Astrocyte (in vitro differentiated cells and primary cell): ENCODE measurements around the gene POLD3. TPM values are rescaled to one million over a fixed set of nuclear protein-coding genes. Genes with fewer than 3 reads are reported as not detected.

Experiments used
- DNase-seq: peaks from one replicate; pipeline ENCODE4 v3.0.0-alpha.2; 2010; ENCODE audit warnings: low read depth
- FAIRE-seq: peaks from 2 replicates; lab custom pipeline; 2011; peaks lifted over from hg19 to GRCh38; lab: Jason Lieb, UNC
- H2AFZ ChIP-seq: 2 replicates; pipeline ENCODE4 v1.6.0; 2012; ENCODE audit warnings: low read depth, low read length, inconsistent platforms
- H3K27ac ChIP-seq: 2 replicates; pipeline ENCODE4 v1.5.1; 2011; ENCODE audit warnings: low read depth, low read length, inconsistent platforms
- H3K27me3 ChIP-seq: 2 replicates; pipeline ENCODE4 v1.6.0; 2011; ENCODE audit warnings: low read length, inconsistent platforms; ENCODE audit not compliant: insufficient read depth
- H3K36me3 ChIP-seq: 2 replicates; pipeline ENCODE4 v1.5.1; 2011; ENCODE audit warnings: low read length, inconsistent platforms; ENCODE audit not compliant: insufficient read depth
- H3K4me1 ChIP-seq: 2 replicates; pipeline ENCODE4 v1.5.1; 2011; ENCODE audit warnings: low read length, inconsistent platforms; ENCODE audit not compliant: insufficient read depth
- H3K4me2 ChIP-seq: 2 replicates; pipeline ENCODE4 v1.6.0; 2012; ENCODE audit warnings: low read length, inconsistent platforms
- H3K4me3 ChIP-seq: 2 replicates; pipeline ENCODE4 v1.5.1; 2011; ENCODE audit warnings: low read depth, mild to moderate bottlenecking, low read length, inconsistent platforms; ENCODE audit not compliant: insufficient read depth
- H3K79me2 ChIP-seq: 2 replicates; pipeline ENCODE4 v1.6.0; 2012; ENCODE audit warnings: mild to moderate bottlenecking, low read length, inconsistent platforms; ENCODE audit not compliant: insufficient read depth
- H3K9ac ChIP-seq: 2 replicates; pipeline ENCODE4 v1.6.0; 2012; ENCODE audit warnings: mild to moderate bottlenecking, low read length, inconsistent platforms
- H3K9me3 ChIP-seq: 2 replicates; pipeline ENCODE4 v1.5.1; 2012; ENCODE audit warnings: low read depth, mild to moderate bottlenecking, low read length, inconsistent platforms; ENCODE audit not compliant: insufficient read depth
- H4K20me1 ChIP-seq: 2 replicates; pipeline ENCODE4 v1.6.0; 2012; ENCODE audit warnings: low read length, inconsistent platforms; ENCODE audit not compliant: insufficient read depth
- H3K27ac Mint-ChIP-seq: one replicate; pipeline ENCODE4 v1.8.0; 2021; ENCODE audit warnings: mild to moderate bottlenecking, mixed read lengths; ENCODE audit not compliant: unreplicated experiment
- H3K27me3 Mint-ChIP-seq: one replicate; pipeline ENCODE4 v1.8.0; 2021; ENCODE audit warnings: low read depth, mixed read lengths; ENCODE audit not compliant: unreplicated experiment
- H3K36me3 Mint-ChIP-seq: one replicate; pipeline ENCODE4 v1.8.0; 2021; ENCODE audit warnings: low read depth, mixed read lengths; ENCODE audit not compliant: unreplicated experiment
- H3K4me1 Mint-ChIP-seq: one replicate; pipeline ENCODE4 v1.8.0; 2021; ENCODE audit warnings: low read depth, mixed read lengths; ENCODE audit not compliant: unreplicated experiment
- H3K4me3 Mint-ChIP-seq: one replicate; pipeline ENCODE4 v1.8.0; 2021; ENCODE audit warnings: mild to moderate bottlenecking, moderate library complexity, mixed read lengths; ENCODE audit not compliant: unreplicated experiment
- H3K9me3 Mint-ChIP-seq: one replicate; pipeline ENCODE4 v1.8.0; 2021; ENCODE audit warnings: mild to moderate bottlenecking, mixed read lengths; ENCODE audit not compliant: unreplicated experiment
- CTCF ChIP-seq: IDR thresholded peaks from 2 replicates; pipeline ENCODE4 v1.5.1; 2011; ENCODE audit warnings: low read depth, mild to moderate bottlenecking, inconsistent platforms, low read length, moderate library complexity; ENCODE audit not compliant: insufficient read depth
- EZH2 ChIP-seq: IDR thresholded peaks from 2 replicates; pipeline ENCODE4 v1.6.1; 2012; ENCODE audit warnings: mild to moderate bottlenecking, low read length, inconsistent platforms; ENCODE audit not compliant: insufficient read depth
- total RNA-seq: library from RNA; stranded (reverse); gene quantifications from 2 replicates; pipeline ENCODE4 v1.2.1, GENCODE V29; 2021

The POLD3 gene
- total RNA-seq, 1 donor from 2014 or later, result 6.5 TPM

- H3K27ac Mint-ChIP-seq, result no peak overlapping the region
- Histone ChIP-seq H4K20me1 (no peaks in the 10 kb centered on the region), H3K4me1 (peaks cover 27% of the 10 kb centered on the region), H3K9me3 (no peaks in the 10 kb centered on the region), H3K4me3 (peak overlapping the region; percentile 31), H3K27ac (no peak overlapping the region), H3K36me3 (no peaks in the 10 kb centered on the region), H3K4me2 (peak overlapping the region; percentile 75), H2AFZ (peak overlapping the region; percentile 71), H3K79me2 (no peaks in the 10 kb centered on the region), H3K9ac (peak overlapping the region; percentile 68), H3K27me3 (no peaks in the 10 kb centered on the region)
- TF ChIP-seq CTCF, result peak; percentile 10
- no peak for TF ChIP-seq EZH2
- peaks cover 3% of the 10 kb centered on the region for H3K4me1 Mint-ChIP-seq
- peaks cover 10% of the 10 kb centered on the region for H3K9me3 Mint-ChIP-seq
- H3K4me3 Mint-ChIP-seq, result no peak overlapping the region
- DNase-seq, result no peak
- no peak for FAIRE-seq
- no peaks in the 10 kb centered on the region for H3K36me3 Mint-ChIP-seq
- peaks cover 29% of the 10 kb centered on the region for H3K27me3 Mint-ChIP-seq
These were observed 91.0 kb downstream of the POLD3 start for GRCh38 chr11:74683279-74683871.

GRCh38 chr11:74683941-74684481 is 91.6 kb downstream of the POLD3 start:
- H3K79me2 ChIP-seq, result no peaks in the 10 kb centered on the region
- no peak overlapping the region for H2AFZ ChIP-seq
- no peak overlapping the region for H3K27ac Mint-ChIP-seq
- H3K36me3 Mint-ChIP-seq, result no peaks in the 10 kb centered on the region
- no peaks in the 10 kb centered on the region for H4K20me1 ChIP-seq
- H3K4me1 ChIP-seq, result peaks cover 27% of the 10 kb centered on the region
- no peaks in the 10 kb centered on the region for H3K27me3 ChIP-seq
- peak overlapping the region; percentile 75 for H3K4me2 ChIP-seq
- H3K4me3 ChIP-seq, result peak overlapping the region; percentile 31
- no peak for TF ChIP-seq CTCF
- TF ChIP-seq EZH2, result no peak
- no peaks in the 10 kb centered on the region for H3K36me3 ChIP-seq
- H3K9me3 Mint-ChIP-seq, result peaks cover 10% of the 10 kb centered on the region
- peak overlapping the region; percentile 45 for H3K4me3 Mint-ChIP-seq
- DNase-seq (peak; percentile 45), FAIRE-seq (no peak)
- peaks cover 3% of the 10 kb centered on the region for H3K4me1 Mint-ChIP-seq
- H3K27me3 Mint-ChIP-seq, result peaks cover 25% of the 10 kb centered on the region
- H3K27ac ChIP-seq, result no peak overlapping the region
- peak overlapping the region; percentile 68 for H3K9ac ChIP-seq
- no peaks in the 10 kb centered on the region for H3K9me3 ChIP-seq

- Histone ChIP-seq H3K27ac (no peak overlapping the region), H2AFZ (no peak overlapping the region), H3K4me1 (peaks cover 30% of the 10 kb centered on the region), H3K9ac (no peak overlapping the region), H4K20me1 (no peaks in the 10 kb centered on the region), H3K27me3 (no peaks in the 10 kb centered on the region), H3K9me3 (no peaks in the 10 kb centered on the region), H3K79me2 (no peaks in the 10 kb centered on the region), H3K36me3 (no peaks in the 10 kb centered on the region), H3K4me2 (no peak overlapping the region), H3K4me3 (no peak overlapping the region)
- no peak overlapping the region for H3K27ac Mint-ChIP-seq
- peaks cover 3% of the 10 kb centered on the region for H3K4me1 Mint-ChIP-seq
- H3K27me3 Mint-ChIP-seq, result peaks cover 26% of the 10 kb centered on the region
- TF ChIP-seq EZH2, result no peak
- FAIRE-seq (no peak), DNase-seq (no peak)
- H3K36me3 Mint-ChIP-seq, result no peaks in the 10 kb centered on the region
- no peak overlapping the region for H3K4me3 Mint-ChIP-seq
- H3K9me3 Mint-ChIP-seq, result peaks cover 10% of the 10 kb centered on the region
These were observed 92.3 kb downstream of the POLD3 start for GRCh38 chr11:74684661-74685060.
